Ecto neural progenitor cell (in vitro differentiated cells): ENCODE data around the gene SLC26A11.
"Not testable (repeated sequence)": the region's sequence is repeated elsewhere in the genome, so short reads cannot be mapped to it uniquely, and the experiment has no call there.

Source experiments
- DNase-seq: peaks from one replicate; pipeline ENCODE4 v3.0.0-alpha.2; 2018; ENCODE audit warnings: low spot score

Gene SLC26A11

DNA sequence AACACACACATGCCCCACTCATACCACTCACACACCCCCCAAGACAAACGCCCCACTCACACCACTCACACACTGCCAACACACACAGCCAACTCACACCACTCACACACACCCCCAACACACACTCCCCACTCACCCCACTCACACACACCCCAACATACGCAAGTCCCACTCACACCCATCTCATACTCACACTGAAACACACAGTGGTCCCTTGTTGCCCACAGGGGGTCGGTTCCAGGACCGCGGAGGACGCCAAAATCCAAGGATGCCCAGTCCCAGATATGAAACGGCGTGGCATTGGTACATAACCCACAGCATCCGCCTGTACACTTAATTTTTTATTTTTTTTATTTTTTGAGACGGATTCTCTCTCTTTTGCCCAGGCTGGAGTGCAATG lies 61.3 kb downstream of the SLC26A11 start:
- no peak for DNase-seq

DNA sequence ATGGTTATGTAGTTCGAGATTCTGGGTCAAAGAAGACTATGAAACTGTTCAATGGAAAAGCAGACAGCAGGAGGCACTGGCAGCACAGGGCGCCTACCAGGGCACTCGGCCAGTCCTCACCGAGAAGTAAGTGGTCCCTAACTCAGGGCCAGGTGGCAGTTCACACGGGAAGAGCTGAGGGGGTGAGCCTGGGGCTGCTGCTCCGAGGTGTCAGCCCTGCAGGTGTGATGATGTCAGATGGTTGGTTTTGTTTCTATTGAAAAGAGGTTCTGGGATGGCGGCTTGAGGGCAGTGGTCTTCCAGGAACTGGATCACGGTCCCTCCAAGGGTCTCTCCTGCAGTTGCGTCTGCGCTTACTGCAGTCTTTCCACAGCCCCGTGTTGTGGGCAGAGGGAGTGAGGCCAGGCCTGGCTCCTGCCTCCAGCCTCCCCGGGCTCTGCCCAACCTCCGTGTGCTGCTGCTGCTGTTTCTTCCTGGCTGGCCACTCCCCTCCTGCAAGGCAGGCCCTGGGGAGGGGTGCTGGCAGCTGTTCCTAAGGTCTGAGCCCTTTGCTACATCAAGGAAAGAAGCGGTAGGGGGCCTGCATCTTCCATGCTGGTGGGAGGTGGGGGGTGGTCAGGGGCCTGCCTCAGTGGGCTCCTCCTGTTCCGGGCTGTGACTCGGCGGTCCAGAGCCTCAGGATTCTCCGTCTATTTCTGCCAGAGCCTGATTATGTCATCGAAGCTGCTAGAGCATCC lies 63.1 kb downstream of the SLC26A11 start:
- no peak for DNase-seq

DNA sequence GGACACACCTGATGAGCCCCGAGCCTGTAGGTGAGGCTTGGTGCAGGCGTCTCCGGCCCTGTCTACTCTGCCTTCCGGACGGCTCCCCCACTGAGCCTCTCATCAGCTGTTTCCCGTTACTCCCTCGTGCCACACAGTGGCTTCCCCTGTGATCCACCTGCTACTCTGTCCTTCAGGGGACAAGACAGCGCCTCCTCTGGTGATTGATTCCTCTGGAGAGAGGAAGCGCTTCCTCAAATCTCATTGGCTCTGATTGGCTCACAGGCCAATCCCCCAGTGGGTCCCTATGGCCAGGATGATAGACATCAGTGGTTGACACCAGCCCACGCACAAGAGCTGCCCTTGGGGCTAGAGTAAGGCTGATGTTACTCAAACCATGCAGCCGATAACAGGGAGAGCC lies 64.4 kb downstream of the SLC26A11 start:
- DNase-seq, result no peak

DNA sequence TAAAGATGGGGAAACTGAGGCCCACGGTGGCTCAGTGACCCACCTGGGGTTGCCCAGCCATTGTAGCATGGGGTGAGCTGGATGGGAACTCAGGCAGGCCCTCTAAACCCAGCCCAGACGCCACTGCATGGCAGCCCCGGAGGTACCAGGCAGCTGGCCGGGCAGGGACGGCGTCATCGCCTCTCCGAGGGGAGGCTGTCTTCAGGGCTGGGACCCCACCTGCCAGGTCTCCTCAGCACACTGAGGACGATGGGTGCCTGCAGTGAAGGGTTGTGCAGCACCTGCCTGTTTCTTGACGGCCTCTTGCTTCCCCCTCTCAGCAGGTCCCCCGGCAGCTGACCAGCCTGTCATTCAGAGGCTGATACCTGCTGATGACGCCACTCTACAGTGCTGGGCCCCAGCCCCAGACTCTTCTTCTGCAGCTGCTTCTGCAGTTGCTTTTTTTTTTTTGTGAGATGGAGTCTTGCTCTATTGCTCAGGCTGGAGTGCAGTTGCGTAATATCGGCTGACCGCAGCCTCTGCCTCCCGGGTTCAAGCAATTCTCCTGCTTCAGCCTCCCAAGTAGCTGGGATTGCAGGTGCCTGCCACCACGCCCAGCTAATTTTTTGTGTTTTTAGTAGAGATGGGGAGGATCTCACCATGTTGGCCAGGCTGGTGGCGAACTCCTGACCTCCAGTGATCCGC lies 65.2 kb downstream of the SLC26A11 start:
- no peak for DNase-seq

GRCh38 chr17:80286638-80286960 lies 66.4 kb downstream of the SLC26A11 start:
- DNase-seq, result no peak

DNA sequence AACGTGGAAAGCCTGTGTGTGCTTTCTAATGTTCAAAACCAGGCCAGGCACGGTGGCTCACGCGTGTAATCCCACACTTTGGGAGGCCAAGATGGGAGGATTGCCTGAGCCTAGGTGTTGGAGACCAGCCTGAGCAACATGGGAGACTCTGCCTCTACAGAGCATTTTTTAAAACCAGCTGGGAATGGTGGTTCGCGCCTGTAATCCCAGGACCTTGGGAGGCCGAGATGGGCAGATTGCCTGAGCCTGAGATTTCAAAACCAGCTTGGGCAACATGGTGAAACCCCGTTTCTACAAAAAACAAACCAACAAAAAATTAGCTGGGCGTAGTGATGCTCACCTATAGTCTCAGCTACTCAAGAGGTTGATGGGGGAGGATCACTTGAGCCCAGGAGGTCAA lies 66.8 kb downstream of the SLC26A11 start:
- no peak for DNase-seq

DNA sequence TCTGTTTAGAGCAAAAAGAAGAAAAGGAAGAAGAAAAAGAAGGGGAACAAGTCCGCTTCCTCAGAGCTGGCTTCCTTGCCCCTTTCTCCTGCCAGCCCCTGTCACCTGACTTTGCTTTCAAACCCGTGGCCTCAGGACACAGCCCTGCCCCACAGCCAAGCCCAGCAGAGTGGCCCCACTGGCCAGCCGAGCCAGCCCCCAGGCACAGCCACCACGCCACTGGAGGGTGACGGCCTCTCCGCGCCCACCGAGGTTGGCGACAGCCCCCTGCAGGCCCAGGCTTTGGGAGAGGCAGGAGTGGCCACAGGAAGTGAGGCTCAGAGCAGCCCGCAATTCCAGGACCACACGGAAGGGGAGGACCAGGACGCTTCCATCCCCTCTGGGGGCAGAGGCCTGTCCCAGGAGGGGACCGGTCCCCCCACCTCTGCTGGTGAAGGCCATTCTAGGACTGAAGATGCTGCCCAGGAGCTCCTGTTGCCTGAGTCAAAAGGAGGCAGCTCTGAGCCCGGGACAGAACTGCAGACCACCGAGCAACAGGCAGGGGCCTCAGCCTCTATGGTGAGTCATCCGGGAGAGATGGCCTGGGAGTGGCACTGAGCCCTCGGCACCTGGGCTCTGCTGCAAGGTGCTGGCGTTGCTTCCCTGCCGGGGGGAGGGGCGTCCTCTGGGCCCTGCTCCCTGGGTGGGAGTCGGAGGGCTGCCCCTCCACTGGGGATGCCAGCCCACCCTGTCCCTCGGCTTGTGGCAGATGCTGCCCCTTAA lies 67.8 kb downstream of the SLC26A11 start:
- DNase-seq, result no peak

DNA sequence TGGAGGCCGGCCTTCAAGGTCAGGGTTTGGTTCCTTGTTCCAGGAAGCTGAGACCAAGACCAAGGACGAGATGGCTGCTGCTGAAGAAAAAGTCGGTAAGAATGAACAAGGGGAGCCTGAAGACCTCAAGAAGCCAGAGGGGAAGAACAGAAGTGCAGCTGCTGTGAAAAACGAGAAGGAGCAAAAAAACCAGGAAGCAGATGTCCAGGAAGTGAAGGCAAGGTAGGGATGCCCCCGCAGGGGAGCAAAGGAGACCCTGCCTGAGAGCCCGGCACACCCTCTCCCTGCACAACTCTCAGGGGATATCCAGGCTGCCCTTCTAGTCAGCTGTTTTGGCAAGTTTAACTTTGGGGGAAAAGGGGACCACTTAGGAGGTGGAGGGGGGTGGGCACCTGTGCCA lies 69.4 kb downstream of the SLC26A11 start:
- no peak for DNase-seq

- DNase-seq, result no peak
Observed at GRCh38 chr17:80290156-80290555, 69.9 kb downstream of the SLC26A11 start.

GRCh38 chr17:80291260-80291659 lies 71.0 kb downstream of the SLC26A11 start:
- no peak for DNase-seq

DNA sequence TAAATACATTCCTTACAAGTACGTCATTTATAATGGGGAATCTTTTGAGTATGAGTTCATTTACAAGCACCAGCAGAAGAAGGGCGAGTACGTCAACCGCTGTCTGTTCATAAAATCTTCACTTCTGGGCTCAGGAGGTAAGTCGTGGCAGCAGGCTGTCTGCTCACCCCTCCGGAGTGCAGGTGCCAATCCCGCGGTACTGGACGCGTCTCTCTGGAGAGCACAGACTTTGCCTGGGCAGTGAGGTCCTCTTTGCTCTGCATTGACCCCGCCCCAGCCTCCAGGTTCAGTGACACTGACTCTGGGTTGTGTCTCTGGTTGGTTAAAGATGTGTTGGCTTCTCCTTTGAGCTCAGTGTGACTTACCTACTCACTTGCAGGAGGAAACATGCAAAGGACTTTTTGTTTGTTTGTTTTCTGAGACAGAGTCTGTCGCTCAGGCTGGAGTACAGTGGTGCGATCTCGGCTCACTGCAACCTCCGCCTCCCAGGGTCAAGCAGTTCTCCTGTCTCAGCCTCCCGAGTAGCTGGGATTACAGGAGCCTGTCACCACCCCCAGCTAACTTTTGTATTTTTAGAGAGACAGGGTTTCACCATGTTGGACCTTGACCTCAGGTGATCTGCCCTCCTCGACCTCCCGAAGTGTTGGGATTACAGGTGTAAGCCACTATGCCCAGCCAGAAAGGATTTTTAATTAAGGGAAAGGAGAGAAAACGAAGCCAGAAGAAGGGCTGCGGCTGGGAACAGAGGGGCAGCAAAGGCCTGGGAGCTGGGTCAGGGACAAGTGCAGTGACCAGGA lies 71.7 kb downstream of the SLC26A11 start:
- no peak for DNase-seq

GRCh38 chr17:80292521-80292971 lies 72.3 kb downstream of the SLC26A11 start:
- no peak for DNase-seq

- DNase-seq, result no peak
Observed at GRCh38 chr17:80294210-80294609, 74.0 kb downstream of the SLC26A11 start.

GRCh38 chr17:80294653-80295052 lies 74.4 kb downstream of the SLC26A11 start:
- DNase-seq, result no peak

- no peak for DNase-seq
Observed at GRCh38 chr17:80295146-80295545, 74.9 kb downstream of the SLC26A11 start.

DNA sequence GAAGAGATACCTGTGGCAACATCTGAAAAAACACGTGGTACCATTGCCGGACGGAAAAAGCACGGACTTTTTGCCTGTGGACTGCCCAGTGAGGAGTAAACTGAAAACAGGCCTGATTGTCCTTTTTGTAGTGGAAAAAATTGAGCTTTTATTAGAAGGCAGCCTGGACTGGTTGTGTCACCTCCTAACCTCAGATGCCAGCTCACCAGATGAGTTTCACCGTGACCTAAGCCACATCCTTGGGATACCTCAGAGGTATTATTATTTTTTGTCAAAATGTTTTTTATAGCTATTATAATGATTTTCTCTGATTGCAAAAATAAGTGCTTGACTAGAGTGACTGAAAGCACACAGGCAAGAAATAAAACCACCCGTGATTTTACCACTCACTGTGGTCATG lies 75.3 kb downstream of the SLC26A11 start:
- no peak for DNase-seq

DNA sequence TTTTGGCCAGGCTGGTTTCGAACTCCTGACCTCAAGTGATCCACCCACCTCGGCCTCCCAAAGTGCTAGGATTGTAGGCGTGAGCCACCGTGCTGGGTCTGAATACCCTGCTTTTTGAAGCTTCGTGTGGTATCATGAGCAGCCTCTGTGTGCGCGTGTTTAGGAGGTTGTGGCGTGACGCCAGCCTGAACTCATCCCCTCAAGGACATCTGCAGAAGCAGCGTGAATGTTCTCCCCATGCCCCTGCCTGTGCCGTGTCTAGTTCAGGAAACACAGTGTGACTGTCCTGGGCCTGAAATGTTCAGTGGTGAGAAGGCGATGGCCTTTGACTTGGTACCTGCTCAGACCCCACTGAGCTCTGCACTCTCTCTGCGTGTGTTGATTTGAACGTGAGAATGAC lies 76.0 kb downstream of the SLC26A11 start:
- DNase-seq, result no peak

GRCh38 chr17:80297996-80298560 lies 77.9 kb downstream of the SLC26A11 start:
- DNase-seq, result no peak

DNA sequence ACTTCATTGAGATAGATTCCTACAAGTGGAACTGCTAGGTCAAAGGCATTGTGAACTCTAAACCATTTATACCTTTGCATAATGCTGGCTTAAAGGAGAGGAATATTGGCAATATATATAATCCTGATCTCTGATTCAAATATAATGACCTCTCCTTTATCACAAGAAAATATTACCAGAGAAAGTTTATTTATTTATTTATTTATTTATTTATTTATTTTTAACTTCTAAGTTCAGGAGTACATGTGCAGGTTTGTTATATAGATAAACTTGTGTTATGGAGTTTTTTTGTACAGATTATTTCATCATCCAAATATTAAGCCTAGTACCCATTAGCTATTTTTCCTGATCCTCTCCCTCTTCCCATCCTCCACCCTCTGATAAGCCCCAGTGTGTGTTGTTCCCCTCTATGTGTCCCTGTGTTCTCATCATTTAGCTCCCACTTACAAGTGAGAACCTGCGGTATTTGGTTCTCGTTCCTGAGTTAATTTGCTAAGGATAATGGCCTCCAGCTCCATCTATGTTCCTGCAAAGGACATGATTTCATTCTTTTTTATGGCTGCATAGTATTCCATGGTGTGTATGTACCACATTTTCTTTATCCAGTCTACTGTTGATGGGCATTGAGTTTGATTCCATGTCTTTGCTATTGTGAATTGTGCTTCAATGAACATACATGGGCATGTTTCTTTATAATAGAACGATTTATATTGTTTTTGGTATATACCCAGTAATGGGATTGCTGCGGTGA lies 79.3 kb downstream of the SLC26A11 start:
- not testable (repeated sequence) for DNase-seq

GRCh38 chr17:80300756-80301155 lies 80.5 kb downstream of the SLC26A11 start:
- DNase-seq, result not testable (repeated sequence)
